GM21447 (cell line): ENCODE measurements around the gene BEX3.
"Not testable (repeated sequence)": the region's sequence is repeated elsewhere in the genome, so short reads cannot be mapped to it uniquely, and the experiment has no call there.

Experiments used
- ATAC-seq: cut with Tn5 transposase; IDR thresholded peaks from one replicate; pipeline ENCODE4 v1.9.1; 2021; ENCODE audit not compliant: unreplicated experiment

The BEX3 gene

DNA sequence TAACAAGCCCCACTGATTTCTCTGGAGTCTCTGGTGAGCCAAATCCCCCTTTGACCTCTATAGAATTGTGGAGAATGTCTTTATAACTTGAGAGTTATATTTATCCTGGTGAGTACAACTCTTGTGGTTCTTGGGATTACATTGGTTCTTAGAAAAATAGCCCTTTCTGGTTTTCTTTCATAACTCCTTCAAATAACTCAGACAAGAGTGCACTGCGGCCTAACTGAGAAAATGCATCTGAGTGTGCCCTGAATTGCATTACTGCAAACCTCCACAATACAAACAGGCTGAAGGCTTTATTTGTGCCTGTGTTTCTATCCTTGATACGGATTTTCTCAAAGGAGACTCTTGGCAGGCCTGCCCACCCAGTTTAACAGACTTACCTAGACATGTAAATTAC, 2.7 kb downstream of the BEX3 start:
- ATAC-seq = no peak

DNA sequence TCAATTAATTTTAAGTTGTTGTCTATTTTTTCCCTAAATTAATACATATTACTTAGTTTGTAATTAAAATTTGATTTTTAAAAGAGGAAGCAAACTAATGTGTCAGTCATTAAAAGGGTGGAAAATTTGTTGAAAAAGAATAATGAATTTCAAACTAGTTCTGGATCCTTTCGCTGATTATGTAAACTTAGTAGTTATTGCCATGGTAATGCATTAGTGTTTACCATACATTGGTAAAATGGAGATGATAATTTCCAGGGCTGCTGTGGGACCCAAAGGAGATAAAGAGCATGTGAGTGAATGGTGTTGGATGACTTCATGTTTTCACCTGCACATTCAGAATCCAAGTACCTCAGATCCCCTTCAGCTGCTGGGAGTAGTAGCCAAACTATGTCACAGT, 6.5 kb downstream of the BEX3 start:
- no peak for ATAC-seq

DNA sequence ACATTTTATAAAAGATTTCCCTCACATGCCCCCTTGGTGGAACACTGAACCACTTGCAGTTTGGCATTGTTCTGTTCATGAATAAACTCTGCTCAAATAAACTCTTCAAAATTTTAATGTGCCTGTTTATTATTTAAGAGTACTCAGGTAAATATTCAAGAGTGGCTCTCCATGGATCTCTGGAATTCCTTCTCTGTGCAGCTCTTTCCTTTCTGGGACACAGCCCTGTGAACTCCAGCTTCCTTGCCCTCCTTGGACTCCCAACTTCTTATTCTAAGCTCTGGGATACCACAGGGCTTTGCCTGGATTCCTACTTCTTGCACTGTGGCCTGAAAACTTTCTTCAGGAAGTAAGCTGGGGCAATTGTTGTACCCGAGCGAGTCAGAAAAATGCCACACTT, 8.3 kb downstream of the BEX3 start:
- ATAC-seq = no peak

DNA sequence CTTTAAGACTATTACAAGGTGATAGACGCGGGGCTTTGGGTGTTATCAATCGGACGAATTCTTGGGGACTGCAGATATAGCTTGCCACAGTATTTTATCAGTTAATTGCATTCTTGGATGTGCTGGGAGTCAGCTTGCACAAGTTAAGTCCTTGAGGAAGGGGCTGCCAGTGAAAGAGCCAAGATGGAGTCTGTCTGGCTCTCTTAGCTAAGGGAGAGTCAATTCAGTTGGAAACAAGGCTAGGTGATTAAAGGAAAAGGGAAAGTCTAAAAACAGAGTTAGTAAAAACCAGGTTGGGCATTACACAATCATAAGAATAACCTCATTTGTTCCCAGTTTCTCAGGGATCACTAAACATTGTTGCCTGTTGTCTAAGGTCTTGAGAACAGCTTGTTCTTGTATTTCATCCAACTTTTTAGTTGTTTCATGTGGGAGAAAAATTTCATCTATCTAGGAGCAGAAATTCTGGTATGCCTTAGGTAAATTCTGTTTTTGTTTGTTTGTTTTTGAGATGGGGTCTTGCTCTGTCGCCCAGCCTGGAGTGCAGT, 9.0 kb downstream of the BEX3 start:
- not testable (repeated sequence) for ATAC-seq

DNA sequence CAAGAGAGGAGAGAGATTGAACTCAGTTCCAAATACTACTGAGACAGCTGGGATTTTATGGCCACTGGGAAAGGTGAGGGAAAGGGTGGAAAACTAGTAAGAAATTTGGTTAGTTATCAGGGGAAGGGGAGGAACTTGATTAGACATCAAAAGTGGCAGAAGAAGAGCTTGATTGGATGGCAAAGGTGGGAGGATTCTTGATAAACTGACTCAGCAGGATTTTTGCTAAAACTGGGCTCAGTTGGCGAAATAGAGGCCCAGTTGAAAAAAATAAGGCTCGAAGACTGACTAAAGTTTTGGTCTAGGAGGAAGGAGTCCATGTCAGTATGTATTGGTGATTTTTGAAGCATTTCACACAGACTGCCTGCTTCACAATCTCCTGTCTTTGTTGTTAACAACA, 10.0 kb downstream of the BEX3 start:
- ATAC-seq = no peak

DNA sequence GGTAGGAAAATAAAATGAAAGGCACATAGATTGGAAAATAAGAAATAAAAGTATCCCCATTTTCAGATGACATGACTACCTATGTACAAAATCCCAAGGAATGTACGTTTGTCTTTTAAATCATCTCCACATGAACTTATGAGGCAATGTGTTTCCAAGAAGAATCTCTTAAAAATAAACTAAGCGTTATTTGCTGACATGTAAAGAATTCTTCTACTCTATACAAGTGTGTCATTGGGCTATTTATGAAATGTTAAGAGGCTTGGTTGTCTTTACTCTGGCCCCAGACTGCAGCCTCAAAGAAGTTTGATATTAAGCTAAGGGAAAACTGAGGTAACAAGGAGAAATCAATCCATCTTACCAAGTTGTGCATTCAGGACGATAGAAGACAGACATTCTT, 17.1 kb downstream of the BEX3 start:
- no peak for ATAC-seq

DNA sequence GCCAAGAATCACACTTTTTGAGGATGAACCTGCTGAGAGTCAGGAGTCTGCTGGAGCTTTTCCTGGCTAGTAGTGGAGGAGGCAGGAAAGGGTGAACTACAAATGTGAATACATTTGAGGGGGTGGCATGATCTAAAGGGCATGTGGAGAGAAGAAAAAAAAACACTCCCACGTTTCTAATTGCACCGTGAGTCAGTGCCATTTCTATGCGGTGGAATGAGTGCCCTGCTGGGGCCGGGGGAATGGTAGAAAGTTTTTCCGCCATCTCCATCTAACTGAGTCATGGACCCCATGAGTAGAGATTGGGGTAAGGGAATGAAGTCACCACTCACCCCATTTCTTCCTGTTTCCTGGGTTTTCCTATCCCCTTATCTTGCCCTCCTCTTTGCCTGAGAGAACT, 19.8 kb downstream of the BEX3 start:
- ATAC-seq = no peak

DNA sequence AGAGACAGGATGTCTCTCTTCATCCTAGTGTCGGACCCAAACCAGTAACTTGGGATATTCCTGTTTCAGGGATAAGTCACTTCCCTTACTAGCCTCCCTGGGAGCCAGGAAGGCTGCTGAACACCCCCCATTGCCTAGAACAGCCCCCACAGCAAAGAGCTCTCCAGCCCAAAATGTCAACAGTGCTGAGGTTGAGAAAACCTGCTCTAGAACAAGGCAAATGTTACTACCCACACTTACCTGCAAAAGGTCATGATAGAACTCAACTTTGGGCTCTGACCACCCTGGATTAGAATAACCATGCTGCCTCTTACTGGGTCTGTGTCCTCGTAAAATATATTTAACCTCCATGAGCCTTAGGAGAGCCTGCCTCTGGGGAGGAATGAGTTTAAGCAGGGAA, 20.3 kb downstream of the BEX3 start:
- no peak for ATAC-seq

DNA sequence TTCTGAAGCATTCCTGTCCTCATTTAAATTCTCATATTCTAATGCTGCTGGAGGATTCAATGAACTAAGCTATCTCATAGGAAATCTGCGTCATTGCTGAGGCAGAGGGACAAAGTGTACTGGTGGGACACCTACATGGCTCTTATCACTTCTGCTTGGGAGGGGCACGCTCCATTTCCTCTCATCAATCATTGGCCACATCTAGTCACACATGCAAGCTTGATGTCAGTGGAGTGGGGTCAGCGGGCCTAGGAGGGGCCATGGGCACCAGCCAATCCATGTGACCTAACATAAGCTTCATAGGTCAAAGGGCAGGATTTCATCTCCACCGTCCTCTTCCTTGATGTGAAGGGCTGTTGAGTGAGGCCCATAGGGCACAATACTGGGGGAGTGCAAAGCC, 21.4 kb downstream of the BEX3 start:
- ATAC-seq = no peak

DNA sequence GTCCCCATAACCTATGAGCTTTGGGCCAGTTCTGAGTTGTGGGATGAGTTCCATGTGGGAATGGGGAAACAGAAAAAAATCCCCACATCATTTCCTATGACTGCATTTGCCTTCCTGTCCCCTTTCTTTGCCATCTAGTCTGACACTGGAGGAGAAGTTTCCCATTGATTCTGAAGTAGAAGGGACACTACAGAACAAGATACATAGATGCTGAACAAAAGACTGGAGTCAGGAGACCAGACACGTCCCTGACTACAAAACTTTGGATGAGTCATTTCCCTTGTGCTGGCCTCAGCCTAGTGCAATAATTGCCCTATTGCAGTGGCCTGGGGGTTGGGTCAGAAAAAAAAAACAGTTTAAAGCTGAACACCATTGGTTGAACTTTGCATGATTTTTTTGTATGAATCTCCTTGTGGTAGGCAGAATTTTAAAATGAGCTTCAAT, 22.1 kb downstream of the BEX3 start:
- ATAC-seq = no peak

DNA sequence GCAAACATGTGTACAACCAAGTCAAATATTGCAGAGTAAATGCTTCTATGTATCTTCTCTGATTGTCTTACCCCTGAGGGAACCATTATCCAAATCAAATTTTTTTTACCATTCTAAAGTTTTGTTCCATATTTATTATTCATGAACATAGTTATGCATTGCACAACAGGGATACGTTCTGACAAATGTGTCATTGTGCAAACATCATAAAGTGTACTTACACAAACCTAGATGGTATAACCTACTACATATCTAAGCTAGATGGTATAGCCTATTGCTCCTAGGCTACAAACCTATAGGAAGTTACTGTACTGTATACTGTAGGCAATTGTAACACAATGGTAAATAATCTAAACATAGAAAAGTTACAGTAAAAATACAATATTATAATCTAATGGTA, 23.4 kb downstream of the BEX3 start:
- ATAC-seq = no peak

DNA sequence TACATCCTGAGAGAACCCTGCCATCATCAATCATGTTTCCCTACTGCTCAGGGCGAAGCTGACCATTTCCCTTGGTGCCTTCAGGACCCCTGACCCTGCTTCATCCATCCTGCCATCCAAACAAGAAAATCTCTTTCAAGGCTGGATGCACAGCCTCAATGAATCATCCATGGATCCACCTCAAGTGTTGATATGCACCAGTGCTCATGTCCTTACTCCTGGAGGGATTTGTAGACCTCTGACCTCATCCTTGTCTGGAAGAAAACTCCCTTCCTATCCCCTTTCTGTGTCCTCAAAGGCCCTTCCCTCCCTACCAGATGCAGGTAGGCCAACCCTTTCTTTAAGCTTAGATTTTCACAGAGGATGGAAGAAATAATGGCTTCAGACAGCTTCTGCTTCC, 24.6 kb downstream of the BEX3 start:
- no peak for ATAC-seq

DNA sequence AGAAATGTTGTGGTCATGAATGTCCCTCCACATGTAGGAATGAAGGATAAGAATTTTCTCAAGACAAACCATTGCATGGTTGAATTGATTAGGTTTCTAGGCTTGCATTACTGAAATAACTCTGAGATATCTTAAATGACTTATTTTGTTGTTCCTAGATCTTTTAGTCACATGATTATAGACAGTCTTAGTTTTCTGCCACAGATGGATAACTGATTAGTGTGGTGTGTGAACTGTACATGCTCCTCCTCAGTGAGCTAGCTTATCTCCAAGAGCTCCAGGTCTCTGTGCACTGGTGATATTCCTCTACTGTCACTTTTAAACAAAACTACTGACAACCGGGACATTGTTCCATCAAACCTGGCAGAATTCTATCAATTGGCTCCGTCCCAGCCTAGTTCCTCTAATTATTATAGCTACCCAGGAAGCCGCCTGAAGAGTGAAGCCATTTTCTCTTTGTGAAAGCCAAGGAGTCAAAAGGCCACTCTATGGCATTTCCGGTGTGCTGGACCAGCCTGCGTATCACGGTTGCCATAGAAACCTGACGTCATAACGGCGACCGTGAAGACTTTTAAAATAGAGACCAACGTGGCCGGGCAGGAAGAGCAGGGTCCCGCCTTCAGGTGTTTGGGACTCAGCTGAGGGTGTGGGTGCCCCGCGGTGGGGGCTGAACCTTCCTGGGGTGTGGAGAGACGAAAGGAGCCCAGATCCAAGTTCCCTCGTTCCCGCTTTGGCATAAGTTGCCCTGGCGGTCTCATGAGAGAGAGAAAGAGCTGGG, 28.1 kb downstream of the BEX3 start:
- ATAC-seq = peak; percentile 96

DNA sequence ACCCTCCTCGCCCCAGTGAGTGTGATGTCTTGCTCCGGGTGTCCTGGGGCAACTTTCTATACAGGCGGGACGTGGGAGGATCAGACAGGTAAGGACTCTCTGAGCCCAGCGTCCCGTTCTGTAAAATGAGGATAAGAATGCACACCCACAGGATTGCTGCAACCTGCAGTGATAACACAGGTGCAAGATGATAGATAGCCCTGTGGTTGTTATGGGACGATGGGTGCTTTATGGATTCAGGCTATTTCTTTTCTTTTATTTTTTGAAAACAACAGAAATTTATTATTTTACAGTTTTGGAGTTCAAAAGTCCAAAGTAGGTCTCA, 28.6 kb downstream of the BEX3 start:
- ATAC-seq = peak; percentile 23

DNA sequence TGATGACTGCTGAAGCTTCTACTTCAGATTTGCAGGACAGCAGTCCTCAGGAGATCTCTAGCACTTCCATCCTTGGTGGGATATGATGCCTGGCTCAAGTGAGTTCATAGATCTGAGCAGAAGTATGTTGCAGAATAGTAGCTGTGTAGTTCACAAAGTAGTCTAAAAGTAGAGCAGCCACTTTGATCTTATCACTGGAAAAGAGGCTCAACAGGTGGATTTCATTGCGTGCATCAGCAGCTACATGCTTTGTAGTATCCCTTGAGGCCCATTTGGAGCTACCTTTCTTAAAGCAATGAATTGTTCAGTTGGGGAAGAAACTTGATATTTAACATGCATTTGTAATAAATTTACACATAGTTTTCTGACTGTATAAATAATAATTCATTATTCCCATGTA, 29.9 kb downstream of the BEX3 start:
- ATAC-seq = no peak

DNA sequence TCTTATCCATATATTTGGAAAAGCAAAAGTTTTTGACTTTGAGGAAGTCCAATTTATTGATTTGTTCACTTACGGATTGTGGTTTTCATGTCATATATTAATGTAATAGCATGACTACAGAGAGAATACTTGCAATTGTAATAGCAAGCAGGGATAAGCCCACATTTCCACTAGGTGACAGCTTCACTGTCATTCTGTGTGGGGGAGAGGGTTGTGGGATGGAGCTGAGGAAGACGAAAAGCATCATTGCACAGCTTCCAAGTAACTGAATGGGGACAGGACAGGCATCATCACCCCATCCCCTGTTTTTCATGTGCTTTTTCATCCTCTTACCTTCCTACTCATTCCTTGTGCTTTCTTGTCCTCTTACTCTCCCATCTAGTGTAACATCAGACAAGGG, 31.4 kb downstream of the BEX3 start:
- no peak for ATAC-seq

DNA sequence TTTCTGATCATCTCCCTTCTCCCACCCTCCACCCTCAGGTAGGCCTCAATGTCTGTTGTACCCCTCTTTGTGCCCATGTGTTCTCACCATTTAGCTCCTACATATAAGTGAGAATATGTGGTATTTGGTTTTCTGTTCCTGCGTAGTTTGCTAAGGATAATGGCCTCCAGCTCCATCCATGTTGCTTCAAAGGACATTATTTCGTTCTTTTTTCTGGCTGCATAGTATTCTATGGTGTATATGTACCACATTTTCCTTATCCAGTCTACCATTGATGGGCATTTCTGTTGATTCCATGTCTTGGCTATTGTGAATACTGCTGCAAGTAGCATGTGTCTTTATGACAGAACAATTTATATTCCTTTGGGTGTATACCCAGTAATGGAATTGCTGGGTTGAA, 35.4 kb downstream of the BEX3 start:
- ATAC-seq = not testable (repeated sequence)

DNA sequence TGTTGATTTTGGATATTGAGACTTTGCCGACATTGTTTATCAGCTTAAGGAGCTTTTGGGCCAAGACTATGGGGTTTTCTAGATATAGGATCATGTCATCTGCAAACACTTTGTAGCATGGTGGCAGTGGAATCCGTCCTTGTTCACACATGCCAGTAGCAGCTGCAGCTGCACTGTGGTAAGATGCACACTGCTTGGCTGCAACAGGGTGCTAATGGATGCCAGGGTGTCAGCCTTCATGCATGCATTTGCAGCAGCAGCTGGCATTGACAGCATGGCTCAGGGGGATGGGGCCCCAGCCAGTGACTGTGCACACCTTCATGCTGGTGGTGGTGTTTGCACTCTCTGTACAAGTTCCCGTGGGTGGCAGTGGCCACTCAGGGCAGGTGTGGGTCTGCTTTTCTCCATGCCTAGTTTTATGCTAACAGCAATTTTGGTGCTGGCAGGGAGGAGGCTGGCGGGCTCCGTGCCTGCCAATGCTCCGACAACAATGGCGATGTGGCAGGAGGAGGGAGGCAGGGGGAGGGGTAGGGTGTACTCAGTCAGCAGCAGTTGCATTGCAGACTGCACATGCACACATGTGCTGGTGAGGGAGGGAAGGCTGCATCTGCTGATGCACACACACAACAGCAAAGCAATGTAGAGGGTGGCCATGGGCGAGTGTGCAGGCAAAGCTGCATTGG, 37.5 kb downstream of the BEX3 start:
- ATAC-seq = no peak

DNA sequence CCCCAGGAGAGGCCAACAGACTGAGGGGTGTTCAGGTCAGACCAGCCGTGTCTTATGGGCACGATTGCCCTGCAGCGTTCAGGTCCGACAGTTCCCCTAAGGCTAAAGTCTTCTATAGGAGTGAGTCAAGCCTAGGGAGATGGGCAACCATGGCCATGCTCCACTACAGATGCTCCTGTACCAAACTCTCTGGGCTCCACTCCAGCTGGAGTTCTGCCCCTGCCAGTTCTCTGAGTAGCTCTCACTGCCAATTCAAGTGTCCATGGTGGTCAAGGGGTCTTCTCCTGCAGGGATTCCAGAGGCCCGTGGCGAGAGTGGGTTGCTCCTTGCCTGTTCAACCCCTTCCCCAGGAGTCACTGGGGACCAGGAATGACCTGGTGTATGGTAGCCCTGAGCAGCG, 38.2 kb downstream of the BEX3 start:
- no peak for ATAC-seq

DNA sequence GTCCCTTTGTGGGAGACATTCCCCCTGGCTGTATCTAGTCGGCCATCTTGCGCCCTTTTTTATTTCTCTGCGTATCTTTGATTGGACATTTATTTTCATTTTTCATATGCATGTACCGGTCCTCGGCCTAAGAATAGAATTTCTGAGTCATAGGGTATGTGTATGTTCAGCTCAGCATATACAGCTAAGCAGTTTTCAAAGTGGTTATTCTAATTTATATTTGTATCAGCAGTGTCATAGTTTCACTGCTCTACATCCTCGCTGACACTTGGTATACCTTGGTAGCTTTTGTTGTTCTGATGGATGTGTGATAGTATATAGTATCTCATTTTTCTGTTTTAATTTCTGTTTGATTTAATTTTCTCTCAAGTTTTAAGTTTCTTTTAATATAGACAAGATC, 38.7 kb downstream of the BEX3 start:
- ATAC-seq = no peak

DNA sequence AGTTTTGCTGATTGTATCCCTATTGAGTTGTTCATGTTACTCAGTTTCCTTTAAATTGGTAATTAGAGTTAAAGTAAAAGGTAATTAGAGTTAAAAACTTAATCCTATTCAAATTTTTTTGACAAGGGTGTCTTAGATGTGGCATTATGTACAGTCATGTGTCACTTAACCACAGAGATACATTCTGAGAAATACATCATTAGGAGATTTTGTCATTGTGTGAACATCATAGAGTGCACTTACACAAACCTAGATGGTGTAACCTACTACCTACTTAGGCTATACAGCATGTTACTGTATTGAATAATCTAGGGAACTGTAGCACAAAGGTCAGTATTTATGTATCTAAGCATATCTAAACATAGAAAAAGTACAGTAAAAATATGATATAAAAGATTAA, 39.2 kb downstream of the BEX3 start:
- ATAC-seq = no peak

DNA sequence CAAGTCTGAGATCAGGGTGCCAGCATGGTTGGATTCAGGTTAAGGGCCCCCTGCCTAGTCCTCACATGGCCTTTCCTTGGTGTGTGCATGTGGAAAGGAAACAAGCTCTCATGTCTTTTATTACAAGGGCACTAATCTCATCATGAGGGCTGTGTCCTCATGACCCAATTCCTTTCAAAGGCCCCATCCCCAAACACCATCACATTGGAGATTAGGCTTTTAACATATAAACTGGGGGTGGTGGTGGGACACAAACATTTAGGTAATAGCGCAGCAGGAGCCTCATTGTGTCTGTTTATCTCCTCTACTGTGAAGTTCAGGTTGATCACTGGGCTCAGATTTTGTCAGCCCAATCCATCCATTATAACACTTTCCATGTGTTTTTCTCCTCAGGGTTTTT, 41.0 kb downstream of the BEX3 start:
- ATAC-seq = no peak

DNA sequence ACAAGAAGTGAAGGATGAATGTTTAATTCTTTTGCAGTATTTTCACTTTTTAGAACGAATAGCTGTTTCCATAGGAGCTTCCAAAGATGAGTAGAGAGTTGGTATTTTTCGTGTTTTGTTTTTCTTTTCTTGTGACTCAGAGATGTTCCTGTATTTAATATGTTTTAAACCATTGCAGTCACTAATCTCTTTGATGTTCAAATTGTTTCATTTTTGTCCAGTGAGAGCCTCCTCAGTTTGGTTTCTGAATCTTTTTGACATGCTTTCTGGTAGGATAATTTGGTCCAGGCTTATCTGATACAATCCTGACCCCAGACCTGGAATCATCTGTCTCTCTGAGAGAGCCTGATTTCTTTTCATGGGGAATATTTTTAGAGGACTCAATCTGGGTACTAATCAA, 41.6 kb downstream of the BEX3 start:
- no peak for ATAC-seq
